ENCODE results near the gene TCF12. TPM values are rescaled to one million over a fixed set of nuclear protein-coding genes. Genes with fewer than 3 reads are reported as not detected.

The TCF12 gene
- total and polyA plus RNA-seq, 2 donors (not counting 3 experiments of a cell fraction or from before 2014, with no cell fraction given), result 72.1 to 133 TPM

- Histone ChIP-seq H2AFZ (ENCODE audit: low read depth, low read length) (no peak overlapping the region), H3K9me3 (replicated peaks; ENCODE audit: control insufficient read depth, insufficient read depth, low read length) (no peaks in the 10 kb centered on the region), H3K9me1 (replicated peaks; ENCODE audit: control insufficient read depth, extremely low read depth, insufficient read depth, low read length) (no peaks in the 10 kb centered on the region), H3K9ac (replicated peaks; ENCODE audit: extremely low read depth, insufficient read depth, low read length) (no peak overlapping the region), H3K4me3 (replicated peaks in 1 of 3; ENCODE audit: insufficient read depth in 1 of 3, low read depth in 1 of 3, low read length in 3 of 3) (no peak overlapping the region), H3K36me3 (ENCODE audit: control insufficient read depth in 2 of 2, extremely low read depth in 1 of 2, insufficient read depth in 2 of 2, low read length in 2 of 2) (no peaks in the 10 kb centered on the region), H3K4me2 (ENCODE audit: insufficient read depth, low read length) (no peak overlapping the region), H3K79me2 (ENCODE audit: control insufficient read depth, insufficient read depth, low read length) (no peaks in the 10 kb centered on the region), H3K4me1 (ENCODE audit: control insufficient read depth, extremely low read depth, insufficient read depth, low read length) (peaks cover 11% of the 10 kb centered on the region), H3K27ac (ENCODE audit: insufficient read depth, low read depth, low read length) (no peak overlapping the region), H3K27me3 (ENCODE audit: control insufficient read depth in 2 of 2, insufficient read depth in 2 of 2, low read length in 2 of 2) (no peaks in the 10 kb centered on the region), H4K20me1 (replicated peaks; ENCODE audit: control insufficient read depth, extremely low read depth, insufficient read depth, low read length) (no peaks in the 10 kb centered on the region)
- TF ChIP-seq FOS (IDR thresholded peaks at IDR 0.05; ENCODE audit: borderline replicate concordance, insufficient read depth, low read length) (no peak), POLR2A (IDR thresholded peaks at IDR 0.05; ENCODE audit: low read depth, low read length) (no peak), JUN (IDR thresholded peaks at IDR 0.05; ENCODE audit: borderline replicate concordance, insufficient read depth, insufficient read length, low read depth) (no peak), MAX (IDR thresholded peaks at IDR 0.05; ENCODE audit: insufficient read depth, insufficient read length) (no peak), CTCF (IDR thresholded peaks at IDR 0.05; ENCODE audit: extremely low read depth in 1 of 2, insufficient read depth in 1 of 2, low read depth in 1 of 2, low read length in 2 of 2) (no peak), POLR2AphosphoS5 (IDR thresholded peaks at IDR 0.05; ENCODE audit: insufficient read depth, low read depth, low read length) (no peak)
- dilution Hi-C loops (cut with MboI; ENCODE audit: extremely low pct_ligation_motif_present, low sequenced_read_pairs), result no loop called here
- FAIRE-seq (no peak), DNase-seq (ENCODE audit: low read depth, low spot score) (no peak)
- BruUV-seq (replicated peaks), result no TSS peak
- CTCF ChIA-PET, result interaction anchor here (1.9 to 3.4 kb wide), 3 partner anchors 88 to 811 kb away, joined by 5 to 93 read pairs (median 21); no protein-coding TSS in a partner anchor
- intact Hi-C loops (cut with micrococcal nuclease), result loop anchor here (5.0 kb wide), 2 partner anchors 291 to 391 kb away; partner anchors contain the start of gene TCF12
- POLR2A ChIA-PET, result no interaction called here
These were observed 389.7 kb downstream of the TCF12 start for GRCh38 chr15:57308170-57308545.
